ENCODE data around the gene CMTM8.
A peak's percentile ranks its signal among the peaks of the same experiment; 100 is the strongest.
"Not testable (repeated sequence)": the region's sequence is repeated elsewhere in the genome, so short reads cannot be mapped to it uniquely, and the experiment has no call there.

Gene CMTM8

DNA sequence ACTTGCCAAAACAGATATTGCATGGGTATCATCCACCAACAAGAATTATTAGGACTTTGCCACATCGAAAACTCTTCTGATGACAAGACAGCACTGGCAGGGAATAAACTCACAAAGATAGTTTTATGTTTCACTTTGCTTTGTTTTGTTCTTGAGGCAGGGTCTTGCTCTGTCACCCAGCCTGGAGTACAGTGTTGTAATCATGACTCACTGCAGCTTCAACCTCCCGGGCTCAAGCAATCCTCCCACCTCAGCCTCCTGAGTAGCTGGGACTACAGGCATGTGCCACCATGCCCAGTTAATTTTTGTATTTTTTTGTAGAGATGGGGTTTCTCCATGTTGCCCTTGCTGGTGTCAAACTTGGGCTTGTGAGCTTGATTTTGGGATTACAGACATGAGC is 151.1 kb downstream of the CMTM8 start:
- not testable (repeated sequence) for H3K9me3 Mint-ChIP-seq; DNase-seq (ENCODE audit: low spot score in 2 of 2); ATAC-seq (ENCODE audit: low read depth); H3K36me3 Mint-ChIP-seq; H3K4me3 Mint-ChIP-seq; H3K27ac Mint-ChIP-seq; H3K27me3 Mint-ChIP-seq
- peaks cover 41% of the 10 kb centered on the region for H3K4me1 Mint-ChIP-seq

DNA sequence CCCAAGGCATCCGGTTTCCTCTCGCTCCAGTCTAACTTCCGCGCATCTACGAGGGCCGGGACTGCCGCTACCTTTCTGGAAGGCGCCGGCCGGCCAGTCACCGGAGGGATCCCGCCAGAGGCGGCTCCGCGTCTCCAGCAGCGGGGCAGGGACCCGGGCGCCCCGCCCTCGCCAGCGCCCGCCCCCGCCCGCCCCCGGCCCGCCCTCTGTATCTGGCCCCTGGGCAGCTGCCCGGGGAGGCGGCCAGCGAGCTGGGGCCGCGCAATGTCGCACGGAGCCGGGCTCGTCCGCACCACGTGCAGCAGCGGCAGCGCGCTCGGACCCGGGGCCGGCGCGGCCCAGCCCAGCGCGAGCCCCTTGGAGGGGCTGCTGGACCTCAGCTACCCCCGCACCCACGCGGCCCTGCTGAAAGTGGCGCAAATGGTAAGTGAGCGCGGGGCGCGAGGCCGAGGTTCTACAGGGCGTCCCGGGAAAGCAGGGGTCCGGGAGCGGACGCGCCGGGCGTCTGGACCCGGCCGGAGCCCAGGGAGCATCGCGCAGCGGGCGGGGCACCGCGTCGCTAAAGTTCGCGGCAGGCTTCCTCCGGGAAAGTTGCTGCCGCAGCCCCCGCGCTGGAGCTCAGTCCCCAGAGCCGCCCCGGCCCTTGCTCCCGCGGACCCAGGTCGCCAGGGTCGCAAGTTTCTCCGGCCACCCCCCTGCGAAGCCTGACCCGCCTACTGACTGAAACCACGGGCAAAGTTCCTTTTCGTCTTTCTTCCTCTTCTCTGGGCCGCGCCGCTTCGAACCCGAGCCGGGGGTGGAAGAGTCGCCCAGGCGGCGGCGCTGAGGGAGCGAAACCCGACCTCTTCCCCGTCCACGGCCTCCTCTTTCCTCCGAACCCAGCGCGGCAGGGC is 153.4 kb downstream of the CMTM8 start, which contains the start of gene CMTM7:
Gene CMTM7 (plus strand): TSS at position 211 of the 893 bp plus-strand sequence. CDS start 54 bp downstream, at position 265.
- peaks cover 3% of the 10 kb centered on the region for H3K36me3 Mint-ChIP-seq
- ATAC-seq (ENCODE audit: low read depth) (peak; percentile 58), DNase-seq (ENCODE audit: low spot score in 2 of 2) (peak; percentile 40 to 57)
- peak within 1 kb of the TSS; percentile 92 for H3K27ac Mint-ChIP-seq
- peaks cover 45% of the 10 kb centered on the region for H3K4me1 Mint-ChIP-seq
- H3K9me3 Mint-ChIP-seq, result no peaks in the 10 kb centered on the region
- no peaks in the 10 kb centered on the region for H3K27me3 Mint-ChIP-seq
- peak within 1 kb of the TSS; percentile 93 for H3K4me3 Mint-ChIP-seq

DNA sequence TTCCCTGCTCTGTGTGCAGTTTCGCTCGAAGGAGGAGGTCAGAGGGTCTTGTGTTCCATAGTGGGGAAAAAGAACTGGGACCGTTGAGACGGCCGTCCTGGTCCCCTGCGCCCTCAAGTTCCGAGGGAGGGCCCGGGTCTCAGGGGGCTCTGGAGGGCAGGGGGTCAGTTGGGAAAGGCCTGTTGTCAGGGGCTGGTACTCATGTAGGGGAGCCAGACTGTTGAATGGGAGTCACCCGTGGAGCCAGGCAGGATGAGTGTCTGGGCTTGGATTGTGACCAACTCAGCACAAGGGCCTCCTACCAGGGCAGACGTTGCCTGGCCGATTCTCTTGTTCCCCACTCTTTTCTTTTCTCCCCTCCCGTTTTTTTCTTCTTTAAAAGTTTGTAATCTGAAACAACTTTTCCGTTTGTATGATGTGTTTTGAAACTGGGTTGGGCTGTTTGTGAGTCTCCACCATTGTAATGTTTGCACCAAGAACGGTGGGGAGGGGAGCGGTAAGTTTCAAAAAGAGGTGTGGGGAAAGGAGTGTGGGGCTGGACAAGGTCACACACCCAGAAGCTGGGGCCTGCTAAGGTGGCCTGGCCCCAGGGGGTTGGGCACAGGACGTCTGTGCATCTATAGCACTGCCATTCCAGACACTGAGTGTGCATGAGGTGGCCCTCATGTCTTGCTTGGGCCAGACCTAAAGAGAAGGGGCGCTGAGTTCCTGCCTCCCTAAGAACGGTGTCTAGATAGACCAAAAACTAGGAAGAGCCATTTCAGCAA is 154.2 kb downstream of the CMTM8 start:
- peaks cover 47% of the 10 kb centered on the region for H3K4me1 Mint-ChIP-seq
- peak overlapping the region; percentile 93 for H3K4me3 Mint-ChIP-seq
- DNase-seq (ENCODE audit: low spot score in 2 of 2) (no peak), ATAC-seq (ENCODE audit: low read depth) (peak; percentile 6)
- H3K27me3 Mint-ChIP-seq, result no peaks in the 10 kb centered on the region
- H3K36me3 Mint-ChIP-seq, result peaks cover 3% of the 10 kb centered on the region
- no peaks in the 10 kb centered on the region for H3K9me3 Mint-ChIP-seq
- H3K27ac Mint-ChIP-seq, result peak overlapping the region; percentile 87

DNA sequence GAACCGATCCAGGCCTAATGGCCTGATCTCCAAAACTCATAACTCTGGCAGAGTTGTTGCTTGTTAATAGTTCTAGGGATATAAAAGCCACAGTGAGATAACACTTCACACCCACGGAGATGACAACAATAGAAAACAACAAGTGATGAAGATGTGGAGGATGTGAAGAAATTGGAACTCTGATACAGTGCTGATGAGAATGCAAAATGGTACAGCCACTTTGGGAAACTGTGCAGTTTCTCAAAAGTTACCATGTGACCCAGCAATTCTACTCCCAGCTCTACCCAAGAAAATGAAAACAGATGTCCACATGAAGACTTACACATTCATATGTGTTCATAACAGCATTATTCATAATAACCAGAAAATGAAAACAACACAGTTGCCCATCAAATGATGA is 157.0 kb downstream of the CMTM8 start:
- H3K27ac Mint-ChIP-seq, result peak overlapping the region; percentile 87
- no peak for ATAC-seq (ENCODE audit: low read depth)
- H3K9me3 Mint-ChIP-seq, result no peaks in the 10 kb centered on the region
- no peak overlapping the region for H3K4me3 Mint-ChIP-seq
- H3K27me3 Mint-ChIP-seq, result no peaks in the 10 kb centered on the region
- peaks cover 3% of the 10 kb centered on the region for H3K36me3 Mint-ChIP-seq
- peaks cover 62% of the 10 kb centered on the region for H3K4me1 Mint-ChIP-seq
- DNase-seq (ENCODE audit: low spot score in 2 of 2), result no peak

DNA sequence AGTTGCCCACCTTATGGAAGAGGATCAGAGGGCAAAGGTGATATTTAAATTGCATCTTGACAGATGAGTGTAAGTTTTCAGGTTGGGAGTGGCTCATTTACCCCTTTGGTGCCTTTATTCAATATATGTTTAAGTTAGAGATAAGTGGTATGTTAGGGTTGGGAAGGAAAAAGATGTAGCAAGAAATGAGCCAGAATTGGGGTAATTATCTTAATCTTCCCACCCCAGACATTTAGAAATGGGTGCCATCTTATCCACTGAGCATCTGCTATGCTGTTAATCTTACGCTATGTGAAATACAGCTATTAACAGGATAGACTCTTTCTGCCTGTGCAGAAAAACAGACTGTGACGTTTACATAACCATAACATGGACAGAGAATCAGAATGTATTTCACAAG is 159.5 kb downstream of the CMTM8 start:
- Mint-ChIP-seq H3K27ac (peak overlapping the region; percentile 75), H3K36me3 (peaks cover 3% of the 10 kb centered on the region), H3K9me3 (no peaks in the 10 kb centered on the region), H3K4me1 (peaks cover 60% of the 10 kb centered on the region), H3K27me3 (no peaks in the 10 kb centered on the region), H3K4me3 (no peak overlapping the region)
- no peak for ATAC-seq (ENCODE audit: low read depth)
- DNase-seq (ENCODE audit: low spot score in 2 of 2), result no peak

DNA sequence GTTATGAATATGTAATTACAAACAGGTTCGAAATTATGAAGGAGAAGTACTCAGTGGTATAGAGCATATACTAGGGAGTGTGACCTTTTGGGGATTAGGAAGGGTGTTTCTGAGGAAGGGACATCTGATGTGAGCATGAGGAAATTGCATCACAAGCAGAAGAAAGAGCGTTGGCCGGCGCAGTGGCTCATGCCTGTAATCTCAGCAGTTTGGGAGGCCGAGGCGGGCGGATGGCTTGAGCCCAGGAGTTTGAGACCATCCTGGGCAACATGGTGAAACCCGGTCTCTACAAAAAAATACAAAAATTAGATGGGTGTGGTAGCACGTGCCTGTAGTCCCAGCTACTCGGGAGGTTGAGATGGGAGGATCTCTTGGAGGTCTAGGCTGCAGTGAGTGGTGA is 160.1 kb downstream of the CMTM8 start:
- Mint-ChIP-seq H3K9me3 (no peaks in the 10 kb centered on the region), H3K27me3 (no peaks in the 10 kb centered on the region), H3K4me1 (peaks cover 58% of the 10 kb centered on the region), H3K4me3 (no peak overlapping the region), H3K27ac (peak overlapping the region; percentile 75), H3K36me3 (peaks cover 3% of the 10 kb centered on the region)
- DNase-seq (ENCODE audit: low spot score in 2 of 2), result no peak
- ATAC-seq (ENCODE audit: low read depth), result no peak

DNA sequence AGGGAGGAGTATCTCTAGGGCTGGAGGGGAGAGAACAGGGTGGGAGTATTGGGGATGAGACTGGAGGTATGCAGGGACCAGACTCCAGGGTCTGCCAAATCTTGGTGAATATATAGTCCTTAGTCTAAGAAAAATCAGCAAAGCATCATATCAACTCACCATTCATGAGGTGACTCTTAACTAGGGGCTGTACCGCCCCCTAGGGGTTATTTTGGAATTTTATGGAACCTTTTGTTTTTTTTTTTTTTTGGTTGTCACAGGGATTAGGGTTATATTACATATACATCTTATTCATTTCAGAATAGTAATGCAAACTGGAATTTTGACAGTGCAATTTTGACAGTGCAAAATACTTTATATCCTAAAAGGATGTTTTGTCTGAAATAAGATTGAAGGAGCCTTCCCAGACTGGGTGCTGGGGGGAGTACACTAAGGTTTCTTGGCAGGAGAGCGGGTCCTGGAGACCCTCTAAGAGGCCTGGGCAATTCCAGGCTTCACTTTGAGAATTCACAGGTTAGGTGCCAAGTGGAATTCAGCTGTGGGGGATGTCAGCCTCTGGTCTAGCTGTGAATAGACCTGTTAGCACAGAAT is 160.6 kb downstream of the CMTM8 start:
- peak overlapping the region; percentile 75 for H3K27ac Mint-ChIP-seq
- H3K4me1 Mint-ChIP-seq, result peaks cover 59% of the 10 kb centered on the region
- H3K27me3 Mint-ChIP-seq, result no peaks in the 10 kb centered on the region
- H3K36me3 Mint-ChIP-seq, result peaks cover 3% of the 10 kb centered on the region
- H3K9me3 Mint-ChIP-seq, result no peaks in the 10 kb centered on the region
- DNase-seq (ENCODE audit: low spot score in 2 of 2) (peak in 1 of 2 donors; percentile 67), ATAC-seq (ENCODE audit: low read depth) (peak; percentile 28)
- H3K4me3 Mint-ChIP-seq, result no peak overlapping the region

DNA sequence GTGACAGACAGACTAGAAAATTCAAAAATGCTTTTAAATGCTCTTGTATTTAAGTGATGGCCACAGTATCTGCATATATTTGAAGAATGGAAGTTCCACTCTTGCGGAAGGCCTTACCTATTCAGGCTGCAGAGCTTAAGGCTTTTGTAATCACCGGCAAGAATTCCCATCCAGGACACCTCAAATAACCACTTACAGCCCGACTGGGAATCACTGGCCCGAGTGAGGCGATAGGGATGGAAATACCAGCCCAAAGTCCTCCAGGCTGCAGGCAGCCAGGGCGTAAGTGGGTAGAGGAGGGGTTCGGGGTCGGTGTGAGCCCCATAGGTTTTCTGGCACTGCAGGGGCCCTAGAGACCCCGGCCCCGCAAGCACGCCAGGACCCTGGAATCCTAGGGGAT is 162.6 kb downstream of the CMTM8 start:
- ATAC-seq (ENCODE audit: low read depth), result no peak
- DNase-seq (ENCODE audit: low spot score in 2 of 2), result no peak
- Mint-ChIP-seq H3K4me3 (peak overlapping the region; percentile 97), H3K4me1 (peaks cover 48% of the 10 kb centered on the region), H3K9me3 (no peaks in the 10 kb centered on the region), H3K27ac (peak overlapping the region; percentile 97), H3K36me3 (peaks cover 12% of the 10 kb centered on the region), H3K27me3 (no peaks in the 10 kb centered on the region)

DNA sequence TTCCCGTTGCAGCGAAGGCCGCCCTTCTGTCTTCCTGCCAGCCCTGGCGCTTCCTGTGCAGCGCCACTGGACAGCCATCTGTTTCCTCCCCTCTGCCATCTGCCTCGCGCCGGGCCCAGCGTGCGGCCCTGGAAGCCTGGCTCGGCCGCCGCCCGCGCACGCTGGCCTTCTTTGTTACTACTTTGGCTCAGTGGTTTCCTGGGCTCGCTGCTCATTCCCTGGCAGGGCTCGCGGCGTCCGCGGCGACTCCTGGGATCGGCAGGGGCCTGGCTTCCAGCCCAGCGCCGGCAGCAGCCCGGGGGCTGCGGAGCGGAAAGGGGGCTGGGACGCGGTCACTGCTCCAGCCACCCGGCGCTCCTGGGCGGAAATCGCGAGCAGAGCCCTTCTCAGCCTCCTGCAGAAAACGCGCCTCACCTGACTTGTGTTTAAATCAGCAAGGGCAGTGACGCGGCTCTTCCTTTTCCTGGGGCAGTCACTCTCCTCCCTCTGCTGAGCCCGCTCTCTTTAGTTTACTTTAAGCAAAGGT is 163.1 kb downstream of the CMTM8 start:
- no peaks in the 10 kb centered on the region for H3K9me3 Mint-ChIP-seq
- peak; percentile 81 for ATAC-seq (ENCODE audit: low read depth)
- H3K4me3 Mint-ChIP-seq, result peak overlapping the region; percentile 97
- no peaks in the 10 kb centered on the region for H3K27me3 Mint-ChIP-seq
- peak overlapping the region; percentile 97 for H3K27ac Mint-ChIP-seq
- peak in 1 of 2 donors; percentile 52 for DNase-seq (ENCODE audit: low spot score in 2 of 2)
- peaks cover 49% of the 10 kb centered on the region for H3K4me1 Mint-ChIP-seq
- H3K36me3 Mint-ChIP-seq, result peaks cover 15% of the 10 kb centered on the region

DNA sequence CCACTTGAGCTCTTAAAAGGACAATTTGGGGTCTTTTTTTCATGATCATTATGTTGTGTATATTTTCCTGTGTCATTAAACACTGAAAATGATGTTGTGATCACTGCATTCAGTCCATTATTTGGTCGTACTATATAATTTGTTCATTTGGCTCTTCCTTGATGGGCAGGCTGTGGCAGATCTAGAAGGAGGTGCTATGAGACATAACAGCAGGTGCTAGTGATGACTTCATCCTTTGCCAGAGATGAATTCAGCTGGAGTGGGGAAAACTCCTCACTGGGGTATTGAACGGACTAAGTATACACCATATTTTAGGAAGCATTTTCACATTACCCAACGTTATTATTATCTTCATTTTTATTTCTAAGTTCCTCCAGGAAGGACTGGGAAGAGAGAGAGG is 165.2 kb downstream of the CMTM8 start:
- no peaks in the 10 kb centered on the region for H3K27me3 Mint-ChIP-seq
- H3K4me1 Mint-ChIP-seq, result peaks cover 35% of the 10 kb centered on the region
- H3K9me3 Mint-ChIP-seq, result no peaks in the 10 kb centered on the region
- peaks cover 15% of the 10 kb centered on the region for H3K36me3 Mint-ChIP-seq
- DNase-seq (ENCODE audit: low spot score in 2 of 2), result no peak
- ATAC-seq (ENCODE audit: low read depth), result no peak
- peak overlapping the region; percentile 97 for H3K27ac Mint-ChIP-seq
- H3K4me3 Mint-ChIP-seq, result no peak overlapping the region

DNA sequence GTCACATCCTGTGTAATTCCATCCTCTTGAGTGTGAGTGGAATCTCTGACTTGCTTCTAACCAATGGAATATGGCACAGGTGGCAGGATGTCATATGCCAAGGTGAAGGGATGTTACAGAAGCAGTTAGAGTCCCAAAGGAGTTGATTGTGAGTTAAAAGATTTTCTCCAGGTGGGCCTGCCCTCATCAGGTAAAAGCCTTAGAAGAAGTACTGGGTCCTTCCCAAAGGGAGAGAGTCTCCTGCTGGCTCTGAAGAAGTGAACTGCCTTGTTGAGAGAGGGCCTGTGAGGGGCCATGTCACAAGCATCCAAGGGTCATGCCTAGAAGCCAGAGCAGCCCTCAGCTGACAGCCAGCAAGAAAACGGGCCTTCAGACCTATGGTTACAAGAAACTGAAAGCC is 166.2 kb downstream of the CMTM8 start:
- H3K27me3 Mint-ChIP-seq, result no peaks in the 10 kb centered on the region
- no peak overlapping the region for H3K4me3 Mint-ChIP-seq
- no peak for ATAC-seq (ENCODE audit: low read depth)
- no peaks in the 10 kb centered on the region for H3K9me3 Mint-ChIP-seq
- H3K27ac Mint-ChIP-seq, result no peak overlapping the region
- DNase-seq (ENCODE audit: low spot score in 2 of 2), result no peak
- peaks cover 36% of the 10 kb centered on the region for H3K4me1 Mint-ChIP-seq
- peaks cover 17% of the 10 kb centered on the region for H3K36me3 Mint-ChIP-seq

DNA sequence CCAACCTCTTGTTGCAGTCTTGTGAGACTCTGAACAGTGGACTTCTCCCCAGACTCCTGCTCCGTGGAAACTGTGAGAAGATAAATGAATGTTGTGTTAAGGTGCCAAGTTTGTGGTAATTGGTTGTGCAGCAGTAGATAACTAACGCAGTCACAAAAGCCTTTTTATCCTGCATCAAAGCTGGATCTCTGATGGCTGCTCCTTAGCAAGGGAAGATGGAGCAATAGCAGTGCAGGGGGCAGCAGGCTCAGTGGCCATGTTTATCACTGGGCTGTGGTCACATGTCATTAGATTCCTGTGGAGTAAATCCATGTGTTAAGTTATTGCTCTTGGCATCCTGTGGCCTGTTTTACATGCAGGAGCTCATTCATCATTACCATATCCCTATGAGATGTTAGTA is 166.7 kb downstream of the CMTM8 start:
- Mint-ChIP-seq H3K4me3 (no peak overlapping the region), H3K36me3 (peaks cover 20% of the 10 kb centered on the region), H3K27ac (no peak overlapping the region), H3K27me3 (no peaks in the 10 kb centered on the region), H3K4me1 (peaks cover 39% of the 10 kb centered on the region), H3K9me3 (no peaks in the 10 kb centered on the region)
- no peak for ATAC-seq (ENCODE audit: low read depth)
- no peak for DNase-seq (ENCODE audit: low spot score in 2 of 2)

DNA sequence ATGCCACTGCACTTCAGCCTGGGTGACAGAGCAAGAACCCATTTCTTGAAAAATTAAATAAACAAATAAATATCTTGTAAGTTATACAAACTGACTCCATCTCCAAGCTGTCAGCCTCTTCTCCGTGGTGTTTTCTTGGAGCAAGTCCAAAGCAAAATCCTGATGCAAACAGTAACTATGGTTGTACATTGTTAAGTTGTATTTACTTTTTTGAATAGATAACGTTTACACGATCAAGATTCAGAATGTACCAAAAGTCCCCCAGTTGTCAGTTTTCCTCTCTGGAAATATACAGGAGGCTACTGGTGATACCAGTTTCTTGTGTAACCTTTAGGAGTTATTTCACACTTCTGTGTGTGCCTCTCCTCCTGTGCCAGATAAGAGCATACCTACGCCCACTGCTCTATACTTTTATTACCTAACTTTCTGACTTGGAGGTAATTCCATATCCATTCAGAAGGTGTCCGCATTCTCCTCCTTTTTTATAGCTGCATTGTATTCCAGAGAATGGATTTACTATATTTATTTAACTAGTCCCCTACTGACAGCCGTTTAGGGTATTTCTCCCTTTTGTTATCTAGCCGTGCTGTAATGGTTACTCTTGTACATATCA is 167.3 kb downstream of the CMTM8 start:
- DNase-seq (ENCODE audit: low spot score in 2 of 2) (no peak), ATAC-seq (ENCODE audit: low read depth) (no peak)
- Mint-ChIP-seq H3K36me3 (peaks cover 20% of the 10 kb centered on the region), H3K9me3 (no peaks in the 10 kb centered on the region), H3K4me1 (peaks cover 37% of the 10 kb centered on the region), H3K27me3 (no peaks in the 10 kb centered on the region), H3K4me3 (no peak overlapping the region), H3K27ac (no peak overlapping the region)

All from memory B cell (primary cell).